Eye (tissue), 1 donor: Measurements from ENCODE around the gene MEST.
"Not testable (repeated sequence)": the region's sequence is repeated elsewhere in the genome, so short reads cannot be mapped to it uniquely, and the experiment has no call there.

Experiments
- DNase-seq: peaks from one replicate; pipeline ENCODE4 v3.0.0-alpha.2; 2015

Gene MEST

GRCh38 chr7:130491841-130492522 is at the start of gene MEST:
Gene MEST, plus strand, starts transcription at chr7:130492085. Its CDS starts 229 bp downstream, at chr7:130492314.
- DNase-seq, result peak; percentile 81

GRCh38 chr7:130442601-130443000 is 49.3 kb upstream of the MEST start:
- no peak for DNase-seq

DNA sequence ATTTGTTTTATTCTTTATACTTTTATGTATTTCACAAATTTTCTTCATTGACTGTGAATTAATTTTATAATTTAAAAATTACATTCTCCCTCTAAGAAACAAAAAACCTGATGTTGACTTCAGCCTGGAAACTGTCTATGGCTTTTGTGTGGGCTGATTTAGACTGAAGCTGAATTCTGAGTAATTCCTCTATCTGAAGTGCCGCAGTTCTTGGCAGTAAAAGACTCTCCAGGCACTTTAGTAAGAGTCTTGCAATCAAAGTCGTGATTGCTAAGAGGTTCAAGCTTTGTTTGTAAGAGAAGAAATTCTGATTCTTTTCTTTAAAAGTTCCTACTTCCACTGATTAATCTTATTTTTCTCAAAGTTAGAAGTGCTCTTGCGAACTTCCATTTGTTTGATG is 47.7 kb upstream of the MEST start:
- DNase-seq, result peak; percentile 29

GRCh38 chr7:130444751-130445407 is 47.0 kb upstream of the MEST start:
- DNase-seq, result no peak

DNA sequence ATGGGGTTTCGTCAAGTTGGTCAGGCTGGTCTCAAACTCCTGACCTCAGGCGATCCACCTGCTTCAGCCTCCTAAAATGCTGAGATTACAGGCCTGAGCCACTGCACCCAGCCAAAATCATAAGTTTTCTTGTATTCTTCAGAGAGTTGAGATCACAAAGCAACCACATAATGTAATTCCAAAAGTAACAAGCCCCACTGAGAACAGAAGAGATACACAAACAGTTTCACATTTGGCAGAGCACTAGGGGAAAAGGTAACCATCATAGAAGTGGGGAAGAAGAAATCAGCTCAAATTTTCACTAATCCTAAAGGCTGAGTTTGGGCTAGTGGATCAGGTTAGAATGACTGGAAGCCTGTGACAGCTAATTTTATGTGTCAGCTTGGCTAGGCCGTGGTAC is 45.6 kb upstream of the MEST start:
- DNase-seq, result no peak

- DNase-seq, result not testable (repeated sequence)
Measured at GRCh38 chr7:130451344-130451743, 40.5 kb upstream of the MEST start.

DNA sequence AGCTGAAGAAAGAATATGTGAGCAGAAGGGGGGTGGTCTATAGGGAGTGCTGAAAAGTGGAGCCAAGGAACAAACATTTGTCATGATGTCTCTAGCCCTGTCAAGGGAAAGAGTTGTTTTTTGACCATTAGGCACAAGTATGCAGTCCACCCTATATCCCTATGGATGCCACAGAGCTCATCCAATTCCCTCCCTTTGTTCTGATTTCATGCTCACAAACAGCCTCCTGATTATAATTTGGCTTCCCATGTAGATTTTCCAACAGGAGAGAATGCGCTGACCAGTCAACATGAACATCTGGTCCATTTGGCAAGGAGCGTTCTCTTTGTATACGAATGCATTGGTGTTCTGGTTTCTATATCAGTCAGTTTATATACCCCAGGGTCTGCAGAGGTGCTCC is 38.9 kb upstream of the MEST start:
- peak; percentile 25 for DNase-seq

DNA sequence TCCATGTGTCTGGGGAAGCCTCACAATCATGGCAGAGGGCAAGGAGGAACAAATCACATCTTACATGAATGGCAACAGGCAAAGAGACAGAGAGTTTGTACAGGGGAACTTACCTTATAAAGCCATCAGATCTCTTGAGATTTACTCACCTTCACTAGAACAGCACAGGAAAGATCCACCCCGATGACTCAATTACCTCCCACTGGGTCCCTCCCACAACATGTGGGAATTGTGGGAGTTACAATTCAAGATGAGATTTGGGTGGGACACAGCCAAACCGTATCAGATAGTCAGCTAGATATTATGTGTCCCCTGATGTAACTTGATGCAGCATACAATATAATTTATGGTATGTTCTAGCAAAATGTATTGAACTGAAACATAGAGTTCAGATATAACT is 36.9 kb upstream of the MEST start:
- DNase-seq, result no peak

GRCh38 chr7:130458257-130458656 is 33.6 kb upstream of the MEST start:
- no peak for DNase-seq

DNA sequence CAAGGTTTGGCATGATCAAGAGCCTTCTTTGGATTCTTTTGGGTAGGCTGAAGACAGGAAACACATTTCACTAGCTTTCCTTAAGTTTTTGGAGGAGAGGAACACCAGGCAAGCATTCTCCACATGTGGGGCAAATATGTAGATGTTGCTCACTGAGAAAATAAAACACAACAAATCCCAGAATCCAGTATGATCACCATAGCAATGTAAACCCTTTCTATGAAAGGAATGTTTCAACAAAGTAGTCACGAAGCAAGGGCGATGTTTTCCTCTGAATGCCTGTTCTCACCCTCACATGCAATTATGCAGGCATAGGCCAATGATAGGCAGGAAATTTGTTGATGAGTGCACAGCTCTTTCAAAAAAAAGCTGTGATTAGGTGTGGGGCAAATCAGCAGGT is 30.6 kb upstream of the MEST start:
- no peak for DNase-seq

- DNase-seq, result no peak
Measured at GRCh38 chr7:130463553-130464434, 28.1 kb upstream of the MEST start.

DNA sequence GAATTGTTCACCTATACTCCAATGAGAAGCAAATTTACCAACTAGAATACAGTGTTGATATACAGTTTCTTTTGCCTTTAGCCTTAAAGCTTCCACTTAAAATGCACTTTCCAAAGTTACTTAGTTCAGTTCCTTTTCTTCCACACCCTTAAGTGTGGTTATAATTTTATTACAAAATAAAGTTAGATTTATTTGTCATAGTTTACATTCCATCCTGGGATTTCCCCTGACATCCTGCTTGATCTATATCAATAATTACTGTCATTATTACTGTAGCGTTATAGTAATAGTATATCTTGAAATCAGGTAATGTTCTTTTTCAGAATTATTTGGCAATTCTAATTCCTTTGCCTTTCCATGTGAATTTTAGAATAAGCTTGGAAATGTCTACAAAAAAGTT is 23.3 kb upstream of the MEST start:
- no peak for DNase-seq

DNA sequence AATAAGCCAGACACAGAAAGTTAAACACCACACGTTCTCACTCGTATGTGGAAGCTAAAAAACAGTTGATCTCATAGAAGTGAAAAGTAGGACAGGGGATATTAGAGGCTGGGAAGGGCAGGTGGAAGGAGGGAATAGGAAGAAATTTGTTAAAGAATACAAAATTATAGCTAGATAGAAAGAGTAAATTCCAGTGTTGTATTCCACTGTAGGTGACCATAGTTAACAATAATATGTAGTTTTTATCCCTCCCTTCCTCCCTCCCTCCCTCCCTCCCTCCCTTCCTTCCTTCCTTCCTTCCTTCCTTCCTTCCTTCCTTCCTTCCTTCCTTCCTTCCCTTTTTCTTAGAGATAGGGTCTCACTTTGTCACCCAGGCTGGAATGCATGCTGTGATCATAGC is 19.9 kb upstream of the MEST start:
- DNase-seq, result no peak

GRCh38 chr7:130473289-130473688 is 18.6 kb upstream of the MEST start:
- DNase-seq, result no peak

DNA sequence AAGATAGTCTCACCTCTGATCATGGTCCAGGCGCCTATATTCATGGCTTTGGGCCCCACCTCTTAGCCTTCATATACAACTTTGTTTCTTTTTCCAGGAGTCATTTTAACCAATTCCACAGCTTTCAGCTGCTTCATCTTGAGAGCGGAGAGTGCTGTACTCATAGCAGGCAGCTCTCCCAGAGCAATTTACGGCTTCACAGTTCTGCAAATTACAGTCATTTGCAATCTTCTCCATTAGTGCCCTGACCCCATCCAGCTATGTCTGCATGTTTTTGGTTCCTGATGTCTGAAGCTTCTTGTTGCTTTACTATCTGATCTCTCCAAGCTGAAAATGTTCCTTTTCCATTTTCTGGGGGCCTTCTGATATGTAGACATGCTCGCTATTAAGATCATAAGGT is 18.0 kb upstream of the MEST start:
- peak; percentile 16 for DNase-seq

- DNase-seq, result peak; percentile 78
Measured at GRCh38 chr7:130475776-130476175, 16.1 kb upstream of the MEST start.

DNA sequence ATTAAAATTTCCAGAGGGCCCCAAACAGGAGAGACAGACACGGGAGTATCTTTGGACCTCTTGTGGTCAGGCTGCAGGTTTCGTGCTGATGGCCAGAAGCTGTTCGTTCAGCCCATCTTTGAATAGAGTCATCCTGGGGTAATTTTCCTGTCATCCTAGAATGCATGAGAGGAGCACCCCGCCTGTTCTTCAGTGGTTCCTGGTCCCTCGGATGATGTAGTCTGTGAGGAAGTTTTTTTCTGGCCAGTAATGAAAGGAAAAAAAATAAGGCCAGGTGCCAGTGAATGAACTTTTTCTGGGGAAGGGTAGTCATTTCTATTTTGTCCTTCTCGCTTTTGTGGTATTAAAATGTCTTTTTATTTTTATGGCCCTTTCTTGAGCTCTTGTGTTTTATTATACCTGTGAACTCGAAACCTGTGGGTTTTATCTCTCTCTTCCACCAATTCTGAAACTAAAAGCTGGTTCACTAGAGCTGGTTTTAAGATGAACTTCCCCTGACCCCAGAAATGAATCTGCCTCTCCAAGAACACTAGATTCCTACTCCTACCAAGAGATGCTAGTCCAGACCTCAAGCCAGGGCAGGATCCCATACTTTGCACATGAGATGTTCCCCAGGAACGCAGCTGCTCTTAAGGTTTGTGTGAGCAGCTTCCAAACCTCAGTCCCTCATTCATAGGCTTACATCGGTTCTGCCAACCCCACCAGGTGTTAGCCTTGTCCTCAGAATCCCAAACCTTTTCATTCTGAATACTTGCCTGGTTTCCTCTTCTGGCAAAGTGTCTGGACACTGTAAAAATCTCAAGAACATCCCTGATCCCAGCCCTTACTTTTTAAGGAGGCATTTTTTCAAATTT is 15.4 kb upstream of the MEST start:
- DNase-seq, result peak; percentile 28

DNA sequence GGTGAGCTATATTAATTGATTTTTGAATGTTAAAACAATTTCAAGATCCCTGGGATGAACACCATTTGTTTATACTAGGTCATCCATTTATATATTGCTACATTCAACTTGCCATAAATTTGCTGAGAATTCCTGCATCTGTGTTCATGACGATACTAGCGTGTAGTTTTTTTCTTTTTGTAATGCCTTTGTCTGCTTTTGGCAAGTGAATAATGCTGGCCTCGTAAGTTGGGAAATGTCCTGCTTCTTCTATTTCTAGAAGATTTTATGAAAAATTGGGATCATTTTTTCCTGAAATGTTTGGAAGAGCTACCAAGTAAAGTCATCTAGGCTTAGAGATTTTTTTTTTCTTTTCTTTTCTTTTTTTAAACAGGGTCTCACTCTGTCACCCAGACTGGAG is 12.9 kb upstream of the MEST start:
- no peak for DNase-seq

DNA sequence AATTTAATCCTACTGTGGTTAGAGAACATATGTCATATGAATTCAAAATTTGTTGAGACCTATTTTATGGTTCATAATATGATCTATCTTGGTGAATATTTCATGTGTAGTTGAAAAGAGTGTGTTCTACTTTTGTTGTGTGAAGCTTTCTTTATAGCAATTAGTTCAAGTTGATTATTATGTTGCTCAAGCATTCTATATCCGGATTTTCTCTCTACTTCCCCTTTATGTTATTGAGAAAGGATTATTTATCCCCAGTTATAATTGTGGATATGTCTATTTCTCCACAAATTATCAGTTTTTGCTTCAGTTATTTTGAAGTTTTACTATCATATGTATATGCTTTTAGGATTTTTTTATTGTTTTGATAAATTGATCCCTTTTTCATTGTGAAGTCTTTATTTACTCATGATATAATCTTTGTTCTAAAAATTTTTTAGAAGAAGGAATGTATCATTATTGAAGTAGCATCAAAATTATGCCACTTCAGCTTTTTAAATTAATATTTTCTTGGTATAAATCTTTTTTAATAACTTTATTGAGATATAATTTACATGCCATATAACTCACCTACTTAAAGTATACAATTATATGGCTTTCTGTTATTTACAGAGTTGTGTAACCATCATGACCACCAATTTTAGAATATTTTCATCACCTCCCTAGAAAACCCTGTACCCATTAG is 12.0 kb upstream of the MEST start:
- no peak for DNase-seq

GRCh38 chr7:130481898-130482297 is 10.0 kb upstream of the MEST start:
- peak; percentile 60 for DNase-seq

- no peak for DNase-seq
Measured at GRCh38 chr7:130483031-130483430, 8.9 kb upstream of the MEST start.

GRCh38 chr7:130485734-130486113 is 6.2 kb upstream of the MEST start:
- DNase-seq, result no peak
